ENCODE data around the gene ZNF74. TPM values are rescaled to one million over a fixed set of nuclear protein-coding genes. Genes with fewer than 3 reads are reported as not detected.
"Not testable (repeated sequence)": the region's sequence is repeated elsewhere in the genome, so short reads cannot be mapped to it uniquely, and the experiment has no call there.

ZNF74 gene
- total RNA-seq, 2 experiments from 2014 or later: 6.5 to 10.3 TPM

DNA sequence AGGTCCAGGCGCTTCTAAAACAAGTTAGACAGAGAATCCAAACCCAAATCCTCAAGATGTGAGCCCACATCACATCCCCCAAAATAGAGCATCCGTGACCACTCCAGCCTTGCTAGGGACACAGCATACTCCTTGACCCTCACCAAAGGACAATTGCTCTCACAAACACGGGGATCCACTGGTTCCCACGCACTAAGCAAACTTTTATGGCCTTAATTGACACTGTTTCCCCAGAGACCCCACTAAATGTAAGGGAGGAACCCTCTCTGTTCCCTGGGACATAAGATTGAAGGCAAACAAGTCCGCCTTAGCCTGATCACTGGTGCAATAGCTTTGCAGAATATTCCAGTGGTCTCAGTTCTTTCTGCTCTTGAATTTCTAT is 20.1 kb downstream of the ZNF74 start:
- ATAC-seq: no peak
- ChIA-PET CTCF (interaction anchor here (1.3 kb wide), 1 partner anchor 42 kb away, joined by 4 read pairs; no protein-coding TSS in a partner anchor), POLR2A (no interaction called here)
- H3K9me3 Mint-ChIP-seq (ENCODE audit: low read depth): no peaks in the 10 kb centered on the region
- no peak for DNase-seq
- no peaks in the 10 kb centered on the region for H3K36me3 Mint-ChIP-seq (ENCODE audit: low read depth)
- no peaks in the 10 kb centered on the region for H3K4me1 Mint-ChIP-seq
- intact Hi-C loops (cut with DNase I, micrococcal nuclease): no loop called here
- no peak overlapping the region for H3K4me3 Mint-ChIP-seq
- no peak overlapping the region for H3K27ac Mint-ChIP-seq
- H3K27me3 Mint-ChIP-seq: no peaks in the 10 kb centered on the region

- no peaks in the 10 kb centered on the region for H3K36me3 Mint-ChIP-seq (ENCODE audit: low read depth)
- POLR2A ChIA-PET: no interaction called here
- intact Hi-C loops (cut with DNase I, micrococcal nuclease): no loop called here
- ATAC-seq (no peak), DNase-seq (no peak)
- no peak overlapping the region for H3K27ac Mint-ChIP-seq
- H3K4me1 Mint-ChIP-seq: no peaks in the 10 kb centered on the region
- no peaks in the 10 kb centered on the region for H3K9me3 Mint-ChIP-seq (ENCODE audit: low read depth)
- no peak overlapping the region for H3K4me3 Mint-ChIP-seq
- H3K27me3 Mint-ChIP-seq: no peaks in the 10 kb centered on the region
- CTCF ChIA-PET: no interaction called here
Measured at GRCh38 chr22:20414450-20414849, 20.5 kb downstream of the ZNF74 start.

DNA sequence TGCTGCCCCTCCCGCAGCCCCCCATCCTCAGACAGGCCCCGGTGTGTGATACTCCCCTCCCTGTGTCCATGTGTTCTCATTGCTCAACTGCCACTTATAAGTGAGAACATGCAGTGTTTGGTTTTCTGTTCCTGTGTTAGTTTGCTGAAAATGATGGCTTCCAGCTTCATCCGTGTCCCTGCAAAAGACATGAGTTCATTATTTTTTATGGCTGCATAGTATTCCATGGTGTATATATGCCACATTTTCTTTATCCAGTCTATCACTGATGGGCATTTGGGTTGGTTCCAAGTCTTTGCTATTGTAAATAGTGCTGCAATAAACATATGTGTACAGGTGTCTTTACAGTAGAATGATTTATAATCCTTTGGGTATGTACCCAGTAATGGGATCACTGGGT is 21.3 kb downstream of the ZNF74 start:
- CTCF ChIA-PET; H3K27me3 Mint-ChIP-seq; POLR2A ChIA-PET; H3K9me3 Mint-ChIP-seq (ENCODE audit: low read depth); H3K4me3 Mint-ChIP-seq; DNase-seq; ATAC-seq; H3K36me3 Mint-ChIP-seq (ENCODE audit: low read depth); H3K4me1 Mint-ChIP-seq; H3K27ac Mint-ChIP-seq: not testable (repeated sequence)
- intact Hi-C loops (cut with DNase I, micrococcal nuclease): loop anchor here in 1 of 2 experiments (5.0 kb wide), 1 partner anchor 327 kb away; no protein-coding TSS in a partner anchor

DNA sequence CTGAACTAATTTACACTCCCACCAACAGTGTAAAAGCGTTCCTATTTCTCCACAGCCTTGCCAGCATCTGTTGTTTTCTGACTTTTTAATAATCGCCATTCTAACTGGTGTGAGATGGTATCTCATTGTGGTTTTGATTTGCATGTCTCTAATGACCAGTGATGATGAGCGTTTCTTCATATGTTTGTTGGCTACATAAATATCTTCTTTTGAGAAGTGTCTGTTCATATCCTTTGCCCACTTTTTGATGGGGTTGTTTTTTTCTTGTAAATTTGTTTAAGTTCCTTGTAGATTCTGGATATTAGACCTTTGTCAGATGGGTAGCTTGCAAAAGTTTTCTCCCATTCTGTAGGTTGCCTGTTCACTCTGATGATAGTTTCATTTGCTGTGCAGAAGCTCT is 21.7 kb downstream of the ZNF74 start:
- H3K27ac Mint-ChIP-seq; H3K4me1 Mint-ChIP-seq; H3K4me3 Mint-ChIP-seq; H3K9me3 Mint-ChIP-seq (ENCODE audit: low read depth); ATAC-seq; H3K36me3 Mint-ChIP-seq (ENCODE audit: low read depth); CTCF ChIA-PET; DNase-seq; H3K27me3 Mint-ChIP-seq; POLR2A ChIA-PET: not testable (repeated sequence)
- intact Hi-C loops (cut with DNase I, micrococcal nuclease): loop anchor here in 1 of 2 experiments (5.0 kb wide), 1 partner anchor 327 kb away; no protein-coding TSS in a partner anchor

DNA sequence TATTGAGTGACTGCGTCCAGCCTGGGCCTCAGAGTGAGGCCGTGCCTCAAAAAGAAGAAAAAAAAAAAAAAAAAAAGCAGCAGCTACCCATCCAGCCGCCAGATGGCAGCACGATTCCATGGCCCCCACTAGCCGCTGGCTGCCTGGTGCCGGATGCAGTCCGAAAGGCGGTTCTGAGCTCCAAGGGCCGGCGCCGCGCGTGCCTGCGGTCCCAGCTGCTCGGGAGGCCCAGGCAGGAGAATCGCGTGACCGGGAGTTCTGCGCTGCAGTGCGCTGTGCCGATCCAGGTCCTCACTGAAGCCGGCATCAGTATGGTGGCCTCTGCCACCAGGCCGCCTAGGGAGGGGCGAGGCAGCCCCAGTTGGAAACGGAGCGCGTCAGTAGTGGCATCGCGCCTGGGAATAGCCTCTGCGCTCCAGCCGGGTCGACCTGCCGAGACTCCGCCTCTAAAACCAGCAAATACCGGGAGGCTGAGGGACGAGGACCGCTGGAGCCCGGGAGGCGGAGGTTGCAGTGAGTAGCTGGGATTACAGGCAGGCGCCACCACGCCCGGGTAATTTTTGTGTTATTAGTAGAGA is 24.3 kb downstream of the ZNF74 start:
- H3K27ac Mint-ChIP-seq: no peak overlapping the region
- H3K4me1 Mint-ChIP-seq: no peaks in the 10 kb centered on the region
- no peaks in the 10 kb centered on the region for H3K27me3 Mint-ChIP-seq
- no peaks in the 10 kb centered on the region for H3K36me3 Mint-ChIP-seq (ENCODE audit: low read depth)
- H3K9me3 Mint-ChIP-seq (ENCODE audit: low read depth): no peaks in the 10 kb centered on the region
- no peak overlapping the region for H3K4me3 Mint-ChIP-seq
- DNase-seq (peak; percentile 82), ATAC-seq (peak; percentile 71)
- ChIA-PET CTCF (interaction anchor here (0.5 to 3.1 kb wide), 25 partner anchors 10 to 381 kb away, joined by 3 to 44 read pairs (median 5); partner anchors contain the start of gene MED15), POLR2A (interaction anchor here (1.1 kb wide), 1 partner anchor 95 kb away, joined by 3 read pairs; no protein-coding TSS in a partner anchor)
- intact Hi-C loops (cut with DNase I, micrococcal nuclease): loop anchor here (1.0 to 5.0 kb wide), 6 partner anchors 38 to 324 kb away; no protein-coding TSS in a partner anchor

DNA sequence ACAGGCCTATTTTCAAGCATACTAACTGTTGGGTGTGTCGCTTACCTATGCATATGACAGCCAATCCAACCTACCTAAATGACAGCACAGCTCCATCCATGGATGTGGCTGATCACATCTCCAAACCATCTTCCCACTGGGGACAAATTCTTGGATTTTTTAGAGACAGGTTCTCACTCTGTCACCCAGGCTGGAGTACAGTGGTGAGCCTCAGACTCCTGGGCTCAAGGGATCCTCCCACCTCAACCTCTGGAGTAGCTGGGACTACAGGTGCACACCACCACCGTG is 25.7 kb downstream of the ZNF74 start:
- H3K36me3 Mint-ChIP-seq (ENCODE audit: low read depth): no peaks in the 10 kb centered on the region
- ChIA-PET CTCF (interaction anchor here (1.0 to 3.1 kb wide), 3 partner anchors 37 to 322 kb away, joined by 3 to 44 read pairs (median 14); no protein-coding TSS in a partner anchor), POLR2A (interaction anchor here (0.7 kb wide), 1 partner anchor 257 kb away, joined by 6 read pairs; no protein-coding TSS in a partner anchor)
- DNase-seq (no peak), ATAC-seq (no peak)
- no peak overlapping the region for H3K27ac Mint-ChIP-seq
- no peaks in the 10 kb centered on the region for H3K4me1 Mint-ChIP-seq
- no peak overlapping the region for H3K4me3 Mint-ChIP-seq
- peaks cover 2% of the 10 kb centered on the region for H3K27me3 Mint-ChIP-seq
- intact Hi-C loops (cut with DNase I, micrococcal nuclease): loop anchor here in 1 of 2 experiments (2.0 to 5.0 kb wide), 3 partner anchors 151 to 323 kb away; no protein-coding TSS in a partner anchor
- no peaks in the 10 kb centered on the region for H3K9me3 Mint-ChIP-seq (ENCODE audit: low read depth)

DNA sequence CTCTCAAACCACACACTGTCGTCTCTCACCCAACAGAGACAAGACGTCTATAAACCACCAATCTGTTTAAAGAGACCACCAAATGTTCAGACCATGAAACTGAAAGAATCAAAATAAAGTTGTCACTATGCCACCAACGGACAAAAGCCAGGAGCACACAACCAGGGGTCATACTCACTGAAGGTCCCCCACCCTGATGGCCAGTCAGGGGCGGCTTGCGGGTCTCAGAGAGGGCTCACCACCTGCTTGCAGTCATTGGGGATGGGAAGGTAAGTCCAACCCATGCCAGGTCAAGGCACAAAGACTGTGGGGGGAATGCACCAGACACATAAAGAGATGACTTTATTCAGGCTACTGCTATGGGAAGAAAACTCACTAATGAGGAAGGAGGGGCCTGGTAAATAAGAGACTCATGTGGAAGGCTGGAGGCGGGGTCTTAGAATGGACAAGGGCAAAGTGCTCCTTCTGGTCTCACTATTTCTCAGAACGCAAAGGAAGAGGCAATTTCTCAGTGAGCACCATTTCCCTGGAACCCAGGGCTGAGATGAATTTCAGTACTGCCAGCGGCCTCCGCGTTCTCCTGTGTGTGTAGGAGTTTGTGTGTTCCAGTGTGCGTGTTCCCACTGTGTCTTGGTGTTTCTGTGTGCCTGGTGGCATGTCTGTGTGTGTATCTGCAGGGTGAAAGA is 26.3 kb downstream of the ZNF74 start:
- H3K27ac Mint-ChIP-seq: no peak overlapping the region
- H3K4me1 Mint-ChIP-seq: no peaks in the 10 kb centered on the region
- intact Hi-C loops (cut with DNase I, micrococcal nuclease): loop anchor here in 1 of 2 experiments (10.0 kb wide), 1 partner anchor 145 kb away; no protein-coding TSS in a partner anchor
- no peaks in the 10 kb centered on the region for H3K36me3 Mint-ChIP-seq (ENCODE audit: low read depth)
- DNase-seq: no peak
- ChIA-PET POLR2A (interaction anchor here (0.7 kb wide), 1 partner anchor 257 kb away, joined by 6 read pairs; no protein-coding TSS in a partner anchor), CTCF (interaction anchor here (1.0 to 3.1 kb wide), 2 partner anchors 36 to 321 kb away, joined by 3 to 44 read pairs; no protein-coding TSS in a partner anchor)
- no peak overlapping the region for H3K4me3 Mint-ChIP-seq
- H3K27me3 Mint-ChIP-seq: peaks cover 2% of the 10 kb centered on the region
- ATAC-seq: no peak
- no peaks in the 10 kb centered on the region for H3K9me3 Mint-ChIP-seq (ENCODE audit: low read depth)

DNA sequence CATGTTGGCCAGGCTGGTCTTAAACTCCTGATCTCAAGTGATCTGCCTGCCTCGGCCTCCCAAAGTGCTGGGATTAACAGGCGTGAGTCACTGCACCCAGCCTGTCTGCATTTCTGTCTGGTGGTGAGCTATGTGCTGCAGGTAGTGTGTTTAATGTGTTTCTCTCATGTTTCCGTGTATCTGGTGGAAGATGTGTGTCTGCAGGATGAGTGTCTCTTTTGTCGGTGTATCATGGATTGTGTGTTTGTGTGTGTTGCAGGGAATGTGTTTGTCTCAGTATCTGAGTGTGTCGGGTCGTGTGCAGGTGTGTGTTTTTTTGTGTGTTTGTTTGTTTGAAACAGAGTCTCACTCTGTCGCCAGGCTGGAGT is 27.5 kb downstream of the ZNF74 start:
- ChIA-PET CTCF (interaction anchor here (1.0 to 1.2 kb wide), 2 partner anchors 9 to 35 kb away, joined by 3 to 4 read pairs; no protein-coding TSS in a partner anchor), POLR2A (no interaction called here)
- no peaks in the 10 kb centered on the region for H3K4me1 Mint-ChIP-seq
- intact Hi-C loops (cut with DNase I, micrococcal nuclease): loop anchor here in 1 of 2 experiments (10.0 kb wide), 1 partner anchor 143 kb away; no protein-coding TSS in a partner anchor
- DNase-seq: no peak
- H3K36me3 Mint-ChIP-seq (ENCODE audit: low read depth): no peaks in the 10 kb centered on the region
- peaks cover 4% of the 10 kb centered on the region for H3K27me3 Mint-ChIP-seq
- no peak for ATAC-seq
- no peaks in the 10 kb centered on the region for H3K9me3 Mint-ChIP-seq (ENCODE audit: low read depth)
- no peak overlapping the region for H3K4me3 Mint-ChIP-seq
- H3K27ac Mint-ChIP-seq: no peak overlapping the region

- H3K4me3 Mint-ChIP-seq: no peak overlapping the region
- CTCF ChIA-PET: interaction anchor here (0.5 kb wide), 1 partner anchor 33 kb away, joined by 3 read pairs; no protein-coding TSS in a partner anchor
- DNase-seq (no peak), ATAC-seq (peak; percentile 60)
- no peaks in the 10 kb centered on the region for H3K36me3 Mint-ChIP-seq (ENCODE audit: low read depth)
- peaks cover 11% of the 10 kb centered on the region for H3K27me3 Mint-ChIP-seq
- POLR2A ChIA-PET: no interaction called here
- intact Hi-C loops (cut with DNase I, micrococcal nuclease): loop anchor here in 1 of 2 experiments (10.0 kb wide), 1 partner anchor 142 kb away; no protein-coding TSS in a partner anchor
- H3K4me1 Mint-ChIP-seq: no peaks in the 10 kb centered on the region
- no peaks in the 10 kb centered on the region for H3K9me3 Mint-ChIP-seq (ENCODE audit: low read depth)
- H3K27ac Mint-ChIP-seq: no peak overlapping the region
Measured at GRCh38 chr22:20422271-20423007, 28.5 kb downstream of the ZNF74 start.

- POLR2A ChIA-PET: no interaction called here
- H3K4me3 Mint-ChIP-seq: no peak overlapping the region
- DNase-seq: no peak
- H3K27ac Mint-ChIP-seq: no peak overlapping the region
- ATAC-seq: no peak
- CTCF ChIA-PET: interaction anchor here (1.1 kb wide), 1 partner anchor 30 kb away, joined by 3 read pairs; no protein-coding TSS in a partner anchor
- H3K36me3 Mint-ChIP-seq (ENCODE audit: low read depth): no peaks in the 10 kb centered on the region
- H3K27me3 Mint-ChIP-seq: peaks cover 15% of the 10 kb centered on the region
- no peaks in the 10 kb centered on the region for H3K4me1 Mint-ChIP-seq
- intact Hi-C loops (cut with DNase I, micrococcal nuclease): loop anchor here in 1 of 2 experiments (10.0 kb wide), 1 partner anchor 142 kb away; no protein-coding TSS in a partner anchor
- H3K9me3 Mint-ChIP-seq (ENCODE audit: low read depth): no peaks in the 10 kb centered on the region
Measured at GRCh38 chr22:20423008-20423905, 29.3 kb downstream of the ZNF74 start.

Data from activated CD4-positive, alpha-beta T cell treated with anti-CD3 and anti-CD28 coated beads for 36 hours (primary cell).